ENCODE data around the gene FBXO3. TPM values are rescaled to one million over a fixed set of nuclear protein-coding genes. Genes with fewer than 3 reads are reported as not detected.

The FBXO3 gene
- total RNA-seq, 1 donor from 2014 or later: 29.7 TPM

DNA sequence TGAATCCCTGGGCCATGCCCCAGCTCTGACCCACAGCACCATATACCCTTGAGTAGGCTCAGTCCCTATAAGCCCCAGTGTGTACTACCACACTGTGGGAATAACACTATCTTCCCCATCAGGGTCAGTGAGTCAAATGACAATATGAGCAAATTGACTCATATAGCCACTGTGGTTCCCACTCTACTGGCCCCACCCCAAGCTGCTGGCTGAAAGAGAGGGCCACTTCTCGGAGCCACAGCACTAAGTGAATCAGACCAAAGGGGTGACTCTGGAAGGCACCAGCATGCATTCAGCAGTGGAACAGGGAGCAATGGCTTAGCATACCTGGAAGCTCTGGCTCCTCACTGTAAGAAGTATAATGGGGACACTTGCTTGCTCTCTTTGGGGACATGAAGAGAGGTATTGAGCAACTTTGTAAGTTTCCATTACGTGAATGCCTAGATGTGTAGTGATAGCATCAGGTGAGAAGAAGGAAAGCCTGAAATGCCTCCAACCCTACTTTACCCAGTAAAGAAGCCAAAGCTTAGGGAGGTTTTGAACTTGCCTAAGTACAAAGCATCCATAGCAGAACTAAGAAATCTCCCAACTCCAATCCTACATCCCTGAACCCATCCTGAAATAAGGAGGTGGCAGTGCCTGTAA, 51.6 kb downstream of the FBXO3 start:
- no peak for TF ChIP-seq POLR2AphosphoS5 (IDR thresholded peaks at IDR 0.05; ENCODE audit: insufficient read depth in 1 of 2, low read depth in 1 of 2)
- DNase-seq (ENCODE audit: extremely low spot score in 2 of 2): no peak
- peaks cover 0 to 38% of the 10 kb centered on the region in 2 donors for H3K36me3 ChIP-seq
- peak overlapping the region; percentile 75 for H3K27ac ChIP-seq
- peaks cover 74% of the 10 kb centered on the region for H3K4me1 ChIP-seq
- H3K9me3 ChIP-seq: no peaks in the 10 kb centered on the region
- no peak overlapping the region for H3K4me3 ChIP-seq
- H3K27me3 ChIP-seq: no peaks in the 10 kb centered on the region
- intact Hi-C loops (cut with DNase I): no loop called here

DNA sequence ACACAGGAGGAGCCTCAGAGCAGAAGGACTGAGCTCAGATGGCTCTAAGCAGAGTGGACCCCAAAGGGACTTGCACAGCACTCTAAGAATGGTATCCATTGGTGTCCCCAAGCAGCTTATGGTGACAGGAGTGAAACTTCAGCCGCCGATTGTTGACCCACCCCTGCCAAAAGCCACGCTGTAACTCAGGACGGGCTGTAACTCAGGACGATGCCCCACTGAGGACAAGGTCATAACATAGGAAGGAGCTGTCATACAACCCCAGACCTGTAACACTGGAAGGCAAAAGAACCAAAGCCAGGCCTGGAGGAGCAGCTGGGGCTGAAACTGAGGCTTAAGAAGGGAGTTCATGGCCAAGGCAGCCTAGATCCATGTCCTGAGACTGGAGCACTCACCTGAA, 52.3 kb downstream of the FBXO3 start:
- Histone ChIP-seq H3K9me3 (no peaks in the 10 kb centered on the region), H3K36me3 (peaks cover 0 to 44% of the 10 kb centered on the region in 2 donors), H3K4me3 (no peak overlapping the region), H3K27me3 (no peaks in the 10 kb centered on the region), H3K27ac (peak overlapping the region; percentile 75), H3K4me1 (peaks cover 72% of the 10 kb centered on the region)
- no peak for DNase-seq (ENCODE audit: extremely low spot score in 2 of 2)
- TF ChIP-seq POLR2A (IDR thresholded peaks at IDR 0.05) (no peak), POLR2AphosphoS5 (IDR thresholded peaks at IDR 0.05; ENCODE audit: insufficient read depth in 1 of 2, low read depth in 1 of 2) (no peak)
- TF ChIP-seq, protein P1, sequence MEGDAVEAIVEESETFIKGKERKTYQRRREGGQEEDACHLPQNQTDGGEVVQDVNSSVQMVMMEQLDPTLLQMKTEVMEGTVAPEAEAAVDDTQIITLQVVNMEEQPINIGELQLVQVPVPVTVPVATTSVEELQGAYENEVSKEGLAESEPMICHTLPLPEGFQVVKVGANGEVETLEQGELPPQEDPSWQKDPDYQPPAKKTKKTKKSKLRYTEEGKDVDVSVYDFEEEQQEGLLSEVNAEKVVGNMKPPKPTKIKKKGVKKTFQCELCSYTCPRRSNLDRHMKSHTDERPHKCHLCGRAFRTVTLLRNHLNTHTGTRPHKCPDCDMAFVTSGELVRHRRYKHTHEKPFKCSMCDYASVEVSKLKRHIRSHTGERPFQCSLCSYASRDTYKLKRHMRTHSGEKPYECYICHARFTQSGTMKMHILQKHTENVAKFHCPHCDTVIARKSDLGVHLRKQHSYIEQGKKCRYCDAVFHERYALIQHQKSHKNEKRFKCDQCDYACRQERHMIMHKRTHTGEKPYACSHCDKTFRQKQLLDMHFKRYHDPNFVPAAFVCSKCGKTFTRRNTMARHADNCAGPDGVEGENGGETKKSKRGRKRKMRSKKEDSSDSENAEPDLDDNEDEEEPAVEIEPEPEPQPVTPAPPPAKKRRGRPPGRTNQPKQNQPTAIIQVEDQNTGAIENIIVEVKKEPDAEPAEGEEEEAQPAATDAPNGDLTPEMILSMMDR (IDR thresholded peaks at IDR 0.05): no peak
- intact Hi-C loops (cut with DNase I): no loop called here

- H3K27me3 ChIP-seq: no peaks in the 10 kb centered on the region
- H3K4me1 ChIP-seq: peaks cover 74% of the 10 kb centered on the region
- DNase-seq (ENCODE audit: extremely low spot score in 2 of 2): no peak
- TF ChIP-seq POLR2AphosphoS5 (IDR thresholded peaks at IDR 0.05; ENCODE audit: insufficient read depth in 1 of 2, low read depth in 1 of 2) (no peak), POLR2A (IDR thresholded peaks at IDR 0.05) (no peak)
- TF ChIP-seq, protein P1 (IDR thresholded peaks at IDR 0.05): no peak
- intact Hi-C loops (cut with DNase I): no loop called here
- H3K36me3 ChIP-seq: peaks cover 0 to 49% of the 10 kb centered on the region in 2 donors
- no peak overlapping the region for H3K4me3 ChIP-seq
- peak overlapping the region; percentile 75 for H3K27ac ChIP-seq
- H3K9me3 ChIP-seq: no peaks in the 10 kb centered on the region
Observed at GRCh38 chr11:33721426-33721825, 52.9 kb downstream of the FBXO3 start.

- peaks cover 0 to 58% of the 10 kb centered on the region in 2 donors for H3K36me3 ChIP-seq
- no peak overlapping the region for H3K27ac ChIP-seq
- intact Hi-C loops (cut with DNase I): no loop called here
- H3K4me1 ChIP-seq: peaks cover 73% of the 10 kb centered on the region
- TF ChIP-seq, protein P1 (IDR thresholded peaks at IDR 0.05): no peak
- TF ChIP-seq POLR2A (IDR thresholded peaks at IDR 0.05) (no peak), POLR2AphosphoS5 (IDR thresholded peaks at IDR 0.05; ENCODE audit: insufficient read depth in 1 of 2, low read depth in 1 of 2) (no peak)
- DNase-seq (ENCODE audit: extremely low spot score in 2 of 2): no peak
- no peaks in the 10 kb centered on the region for H3K9me3 ChIP-seq
- no peaks in the 10 kb centered on the region for H3K27me3 ChIP-seq
- H3K4me3 ChIP-seq: no peak overlapping the region
Observed at GRCh38 chr11:33719587-33719986, 54.7 kb downstream of the FBXO3 start.

DNA sequence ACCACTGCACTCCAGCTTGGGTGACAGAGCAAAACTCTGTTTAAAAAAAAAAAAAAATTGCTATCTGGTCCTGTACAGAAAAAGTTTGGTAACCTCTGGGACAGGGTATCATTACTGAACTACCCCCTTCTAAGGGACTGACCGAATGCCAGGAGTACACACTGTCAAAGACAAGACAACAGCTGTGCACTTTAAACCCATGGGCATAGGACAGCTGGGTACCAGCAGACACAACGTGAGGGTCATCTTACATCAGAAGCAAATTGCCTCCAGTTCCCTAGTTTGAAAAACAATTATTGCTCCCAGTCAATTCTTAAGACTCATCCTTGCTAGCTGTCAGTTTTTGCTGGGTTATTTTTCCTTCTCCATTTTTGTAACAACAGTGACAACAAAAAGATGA, 55.9 kb downstream of the FBXO3 start:
- intact Hi-C loops (cut with DNase I): no loop called here
- H3K36me3 ChIP-seq: peaks cover 0 to 61% of the 10 kb centered on the region in 2 donors
- no peaks in the 10 kb centered on the region for H3K27me3 ChIP-seq
- peaks cover 62% of the 10 kb centered on the region for H3K4me1 ChIP-seq
- DNase-seq (ENCODE audit: extremely low spot score in 2 of 2): no peak
- H3K9me3 ChIP-seq: no peaks in the 10 kb centered on the region
- H3K27ac ChIP-seq: no peak overlapping the region
- no peak for TF ChIP-seq POLR2AphosphoS5 (IDR thresholded peaks at IDR 0.05; ENCODE audit: insufficient read depth in 1 of 2, low read depth in 1 of 2)
- TF ChIP-seq, protein P1 (IDR thresholded peaks at IDR 0.05): no peak
- TF ChIP-seq POLR2A (IDR thresholded peaks at IDR 0.05): no peak
- H3K4me3 ChIP-seq: no peak overlapping the region
